Smooth muscle cell of the coronary artery (primary cell): ENCODE results near the gene STARD9. TPM values are rescaled to one million over a fixed set of nuclear protein-coding genes. Genes with fewer than 3 reads are reported as not detected.

ENCODE experiments used
- total RNA-seq: library from RNA; depleted of rRNA; stranded (reverse); fragments of >200 nt; gene quantifications from 2 replicates; pipeline ENCODE4 v1.2.3, GENCODE V29; 2014; ENCODE audit warnings: low replicate concordance

The STARD9 gene
- total RNA-seq: 1.6 and 5.1 TPM in 2 replicates

DNA sequence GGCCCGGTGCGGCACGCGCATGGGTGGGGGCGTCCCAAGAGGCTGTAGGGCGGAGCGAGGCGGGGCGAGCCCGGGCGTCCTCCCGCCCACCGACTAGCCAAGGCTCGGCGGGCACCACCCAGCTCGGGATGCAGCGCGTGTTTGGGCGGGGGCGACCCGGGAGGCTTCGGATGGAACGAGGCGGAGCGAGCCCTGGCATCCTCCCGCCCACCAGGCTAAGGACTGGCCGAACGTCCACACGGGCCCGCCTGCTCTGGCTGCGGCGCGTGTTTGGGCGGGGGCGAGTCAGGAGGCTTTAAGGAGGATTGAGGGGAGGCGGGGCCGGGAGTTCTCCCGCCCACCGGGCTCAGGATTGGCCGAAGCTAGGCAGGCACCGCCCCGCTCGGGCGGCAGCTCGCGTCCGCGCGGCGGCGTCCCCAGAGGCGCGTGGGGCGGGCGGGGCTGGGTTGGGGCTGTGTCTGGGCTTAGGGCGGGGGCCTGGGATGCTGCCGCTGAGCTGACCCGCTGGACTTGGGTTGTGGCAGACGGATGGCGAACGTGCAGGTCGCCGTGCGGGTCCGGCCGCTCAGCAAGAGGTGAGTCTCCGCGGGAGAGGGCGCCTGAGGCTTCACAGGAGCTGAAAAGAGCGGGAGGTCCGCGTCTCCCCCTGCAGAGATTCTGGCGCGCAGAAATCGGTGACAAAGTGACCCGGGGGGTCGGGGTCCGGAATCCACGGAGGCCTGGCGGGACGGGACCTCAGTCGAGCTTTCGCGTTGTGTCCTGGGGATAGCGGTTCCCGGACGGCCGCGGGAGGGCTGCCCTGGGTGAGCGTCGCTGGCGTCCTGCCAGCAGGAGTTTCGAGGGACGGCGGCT lies at the start of gene STARD9:
Gene STARD9, plus strand, starts transcription at position 419 of the 852 bp plus-strand sequence. Its CDS starts 110 bp downstream, at position 529.

DNA sequence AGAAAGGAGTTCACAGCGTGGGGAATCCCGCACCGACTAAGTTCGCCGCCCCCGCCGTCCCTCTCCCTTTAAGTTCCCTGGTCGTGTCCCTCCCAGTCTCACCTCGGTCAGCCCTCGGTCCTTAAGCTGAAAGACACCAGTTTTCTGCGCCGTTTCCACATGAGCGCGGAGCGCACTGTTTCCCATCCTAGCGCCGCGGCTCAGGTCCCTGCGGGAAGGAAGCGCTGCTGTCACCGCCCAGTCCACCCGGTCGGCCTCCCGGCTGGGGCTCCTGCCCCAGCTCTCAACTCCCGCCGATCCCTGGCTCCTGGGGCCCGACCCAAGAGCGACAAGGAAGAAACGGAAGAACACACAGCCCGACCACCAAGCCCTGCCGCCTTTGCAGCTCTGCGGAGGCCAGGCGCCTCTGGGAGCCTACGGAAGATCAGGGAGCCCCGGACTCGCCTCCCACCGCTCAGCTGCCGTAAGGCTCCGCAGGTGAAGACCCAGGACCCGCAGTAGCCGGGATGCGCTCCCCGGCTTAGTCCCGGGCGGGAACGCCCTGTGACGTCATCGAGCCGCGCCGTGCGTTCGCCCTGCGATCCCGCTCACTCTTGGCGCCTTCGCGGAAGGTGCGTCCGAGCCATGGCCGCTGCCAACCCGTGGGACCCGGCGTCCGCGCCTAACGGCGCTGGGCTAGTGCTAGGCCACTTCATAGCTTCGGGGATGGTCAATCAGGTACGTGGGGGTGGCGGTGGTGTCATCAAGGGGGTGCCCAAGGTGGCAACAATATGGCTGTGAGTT lies 27.0 kb upstream of the STARD9 start, which contains the start of the genes HAUS2 and LRRC57:
Gene HAUS2, plus strand, starts transcription at position 590 of the 783 bp plus-strand sequence. Its CDS starts 35 bp downstream, at position 625.
Gene LRRC57, minus strand, starts transcription at position 545 of the 783 bp plus-strand sequence. Its CDS starts 359 bp downstream, at position 186.

DNA sequence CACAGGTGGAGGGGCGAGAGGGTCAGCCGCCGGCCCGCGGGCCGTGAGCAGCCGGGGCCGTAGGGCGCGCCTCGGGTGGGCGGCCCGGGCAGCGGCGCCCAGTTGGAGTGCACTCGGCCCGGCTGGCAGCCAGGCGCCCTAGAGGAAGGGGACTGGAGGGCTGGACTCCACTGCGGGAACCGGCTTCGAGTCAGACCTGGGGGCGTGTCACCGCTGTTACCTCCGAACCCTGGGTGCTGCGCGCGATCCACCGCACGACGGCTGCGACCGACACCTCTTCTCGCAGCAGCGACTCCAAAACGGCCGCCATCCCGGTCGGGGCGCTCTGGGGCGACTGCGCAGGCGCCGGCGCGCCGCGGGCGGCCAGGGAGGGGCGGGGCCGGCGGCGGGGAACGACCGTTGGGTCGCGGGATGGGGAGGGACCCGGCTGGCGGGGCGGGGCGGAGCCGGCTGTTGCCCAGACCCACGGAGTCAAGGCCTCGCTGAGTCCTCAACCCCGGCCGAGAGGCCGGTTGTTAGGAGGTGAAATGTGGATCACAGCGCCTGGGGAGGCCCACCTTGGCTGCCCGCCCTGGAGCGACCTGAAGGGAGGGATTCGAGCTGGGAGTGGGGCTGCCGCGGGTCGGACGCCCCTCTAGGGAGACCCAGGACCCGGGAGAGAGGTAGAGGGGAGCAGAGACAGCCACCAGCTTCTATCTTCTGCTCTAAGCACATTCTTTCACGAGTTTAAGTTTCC lies 161.6 kb downstream of the STARD9 start, which contains the start of gene CDAN1:
Gene CDAN1, minus strand, starts transcription at position 336 of the 736 bp plus-strand sequence. Its CDS starts 26 bp downstream, at position 310.

Other genes with a start within 250 kb of the STARD9 start
- 0.60 and 2.6 TPM in 2 replicates for gene CAPN3, start 216.1 kb upstream of the STARD9 start, total RNA-seq
- gene ZNF106, start 84.5 kb upstream of the STARD9 start, total RNA-seq: 69.1 and 121 TPM in 2 replicates
- gene SNAP23, start 80.0 kb upstream of the STARD9 start, total RNA-seq: 49.6 and 161 TPM in 2 replicates
- gene LRRC57, start 26.8 kb upstream of the STARD9 start, total RNA-seq: 5.0 and 10.2 TPM in 2 replicates
- 8.0 and 16.5 TPM in 2 replicates for gene HAUS2, start 26.8 kb upstream of the STARD9 start, total RNA-seq
- gene CDAN1, start 161.5 kb downstream of the STARD9 start, total RNA-seq: 3.6 and 10.3 TPM in 2 replicates